Activated CD4-positive, alpha-beta T cell treated with anti-CD3 and anti-CD28 coated beads for 4 hours (primary cell): Measurements from ENCODE around the gene ADRA2C.

Source experiments
- DNase-seq, 2 donors: peaks; one replicate each; pipeline ENCODE4 v3.0.0-alpha.2; 2020

ADRA2C gene

DNA sequence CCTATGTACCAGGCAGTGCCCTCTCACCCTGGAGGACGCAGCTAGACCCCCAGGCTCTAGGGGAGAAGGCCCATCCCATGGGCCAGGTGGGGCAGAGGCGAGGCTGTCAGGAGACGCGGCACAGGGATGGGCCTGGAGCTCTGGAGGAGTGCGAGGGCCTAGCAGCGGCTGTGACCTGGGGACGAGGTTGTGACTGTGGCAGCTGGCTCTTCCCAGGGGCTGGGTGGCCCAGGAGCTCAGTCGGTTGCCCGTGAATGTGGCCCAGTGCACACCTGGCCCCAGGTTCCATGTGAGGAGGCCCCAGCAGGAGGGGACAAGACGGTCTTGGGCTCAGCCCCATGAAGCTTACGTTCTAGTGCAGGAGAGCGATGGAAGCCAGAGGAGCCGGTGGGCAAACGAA, 31.0 kb upstream of the ADRA2C start:
- DNase-seq: no peak

DNA sequence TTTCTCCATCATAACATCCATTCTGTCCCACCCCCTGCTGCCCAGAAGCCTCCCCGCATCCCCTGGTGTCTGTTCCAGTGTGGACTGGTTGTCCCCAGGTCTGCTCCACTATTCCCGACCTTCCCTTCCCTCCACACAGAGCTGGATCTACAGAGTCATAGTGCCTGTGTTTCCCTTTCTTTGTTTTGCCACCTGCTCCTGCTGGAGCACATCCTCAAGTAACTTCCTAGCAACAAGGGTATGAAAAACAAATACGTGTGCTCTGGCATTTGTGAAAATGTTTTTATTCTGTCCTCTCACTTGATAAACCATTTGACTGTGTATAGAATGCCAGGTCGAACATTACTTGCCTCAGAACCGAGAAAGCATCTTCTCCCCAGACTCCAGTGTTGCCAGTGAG, 29.9 kb upstream of the ADRA2C start:
- DNase-seq: no peak

DNA sequence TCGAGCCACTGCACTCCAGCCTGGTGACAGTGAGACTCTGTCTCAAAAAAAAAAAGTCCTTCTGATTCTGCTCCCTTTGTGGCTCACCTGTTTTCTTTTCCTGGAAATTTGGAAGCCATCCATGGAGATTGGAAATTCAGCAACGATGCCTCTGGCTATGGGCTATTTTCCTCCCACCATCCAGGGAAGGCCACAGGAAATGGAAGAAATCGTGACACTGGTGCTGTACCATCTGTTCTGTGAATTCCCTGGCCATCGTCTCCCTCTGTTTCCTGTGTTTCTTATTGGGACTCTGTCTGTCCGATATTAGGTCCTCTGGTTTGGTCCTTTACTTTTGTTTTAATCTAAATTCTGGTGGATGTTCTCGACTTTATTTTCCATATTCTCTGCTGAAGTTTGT, 29.4 kb upstream of the ADRA2C start:
- no peak for DNase-seq

DNA sequence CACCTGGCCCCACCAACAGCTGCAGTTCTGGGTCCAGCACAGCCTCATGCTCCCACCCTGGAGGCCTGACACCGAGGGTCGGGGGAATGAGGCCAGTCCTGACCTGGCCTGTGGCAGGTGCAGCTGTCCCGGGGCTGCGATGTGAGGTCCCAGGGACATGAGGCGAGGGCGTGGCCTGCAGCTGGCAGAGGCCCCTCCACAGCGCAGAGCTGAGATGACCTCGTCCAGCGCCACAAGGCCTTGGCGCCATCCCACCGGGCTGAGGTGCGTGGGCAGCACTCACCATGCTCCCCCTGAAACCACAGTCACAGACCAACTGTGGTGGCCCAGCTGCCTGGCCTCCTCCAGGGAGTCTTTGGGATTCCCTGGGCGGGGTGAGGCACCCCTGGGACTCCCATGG, 26.6 kb upstream of the ADRA2C start:
- DNase-seq: no peak

DNA sequence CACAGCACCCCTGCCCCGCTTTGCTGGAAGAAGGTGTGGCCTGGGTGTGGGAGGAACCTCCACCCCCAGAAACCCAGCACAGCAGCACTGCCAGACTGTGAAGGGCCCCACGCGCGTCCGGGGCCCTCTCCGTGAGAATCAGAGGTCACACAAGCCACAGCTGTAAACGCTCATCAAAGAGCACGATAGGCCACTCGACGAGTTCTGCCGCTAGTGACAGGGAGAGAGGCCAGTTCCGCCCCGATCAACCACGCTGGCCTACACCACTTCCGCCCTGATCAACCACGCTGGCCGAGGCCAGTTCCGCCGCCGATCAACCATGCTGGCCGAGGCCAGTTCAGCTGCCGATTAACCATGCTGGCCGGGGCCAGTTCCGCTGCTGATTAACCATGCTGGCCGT, 25.9 kb upstream of the ADRA2C start:
- DNase-seq: no peak

DNA sequence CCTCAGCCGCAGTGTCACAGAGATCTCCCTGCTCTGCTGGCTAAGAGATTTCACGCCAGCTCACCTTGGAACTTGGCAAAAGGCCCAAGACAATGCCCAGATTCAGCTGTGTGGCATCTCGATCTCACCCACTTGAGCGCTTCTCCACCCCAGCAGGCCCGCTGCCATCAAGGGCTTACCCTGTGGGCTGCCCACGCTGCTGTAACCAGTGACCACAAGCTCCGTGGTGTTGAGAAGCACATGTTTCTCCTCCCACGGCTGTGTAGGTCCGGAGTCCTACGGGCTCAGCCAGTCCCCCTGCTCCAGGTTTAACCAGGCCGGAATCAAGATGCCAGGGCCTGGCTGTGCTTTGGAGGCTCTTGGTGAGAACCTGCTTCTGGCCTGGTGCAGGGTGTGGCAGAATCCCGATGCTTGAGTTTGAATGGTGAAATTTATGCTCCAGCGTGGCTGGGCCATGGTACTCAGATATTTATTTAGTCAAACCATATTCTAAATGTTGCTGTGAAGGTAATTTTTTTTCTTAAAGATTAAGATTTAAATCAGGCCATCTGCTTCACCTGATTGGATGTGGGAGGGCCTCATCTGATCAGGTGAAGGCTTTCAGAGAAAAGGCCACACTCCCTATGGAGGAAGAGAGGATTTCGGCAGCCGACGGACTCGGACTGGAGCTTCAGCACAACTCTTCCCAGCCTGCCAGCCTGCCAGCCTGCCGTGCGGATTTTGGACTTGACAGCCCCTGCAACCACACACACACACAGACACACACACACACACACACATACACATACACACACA, 24.8 kb upstream of the ADRA2C start:
- no peak for DNase-seq

DNA sequence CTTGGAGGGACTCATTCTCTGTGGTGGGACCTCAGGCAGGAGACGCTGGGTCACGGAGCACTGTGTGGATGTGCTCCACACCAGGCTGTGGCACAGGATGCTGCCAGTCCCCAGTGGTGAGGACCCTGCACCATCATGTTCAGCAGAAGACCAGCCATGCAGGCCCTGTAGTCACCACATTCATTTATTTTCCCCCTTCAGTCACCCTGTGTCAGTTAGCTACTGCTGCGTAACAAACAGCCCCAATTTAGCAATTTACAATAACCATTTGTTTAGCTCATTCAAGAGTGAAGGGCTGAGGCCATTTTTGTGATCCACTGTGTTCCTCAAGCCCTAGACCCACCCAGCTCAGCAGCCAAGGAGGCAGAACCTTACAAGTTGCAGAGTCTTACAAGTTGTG, 23.6 kb upstream of the ADRA2C start:
- no peak for DNase-seq

DNA sequence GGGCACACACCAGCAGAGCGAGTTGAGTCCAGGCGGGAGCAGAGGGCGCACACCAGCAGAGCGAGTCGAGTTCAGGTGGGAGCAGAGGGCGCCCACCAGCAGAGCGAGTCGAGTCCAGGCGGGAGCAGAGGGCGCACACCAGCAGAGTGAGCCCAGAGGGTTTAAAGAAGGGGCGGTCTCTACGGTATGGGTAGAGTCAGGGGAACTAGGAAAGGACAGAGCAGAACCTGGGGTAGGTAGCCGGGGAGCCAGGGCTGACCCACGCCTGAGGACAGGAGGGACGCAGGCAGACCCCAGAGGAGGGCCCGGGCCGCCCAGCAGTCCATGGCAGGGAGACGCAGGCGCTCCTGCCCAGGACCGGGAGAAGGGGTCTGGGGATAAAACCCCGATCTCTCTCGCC, 22.0 kb upstream of the ADRA2C start:
- no peak for DNase-seq

DNA sequence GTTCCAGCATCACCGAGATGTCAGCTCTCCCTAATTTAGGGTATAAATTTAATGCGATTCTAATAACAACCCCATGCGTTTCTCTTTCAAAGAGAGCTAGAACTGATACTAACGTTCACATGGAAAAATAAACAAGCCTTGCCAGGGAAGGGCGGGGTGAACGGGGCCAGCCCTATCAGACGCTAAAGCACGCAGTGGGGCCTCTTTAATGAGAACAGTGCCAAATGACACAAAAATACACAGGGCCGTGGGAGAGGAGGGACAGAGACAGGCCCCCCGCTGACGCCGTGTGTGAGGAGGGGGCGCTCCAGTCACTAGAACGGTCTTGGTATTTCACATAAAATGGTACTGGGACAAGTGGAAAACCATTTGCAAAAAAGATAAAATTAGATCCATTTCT, 21.3 kb upstream of the ADRA2C start:
- DNase-seq: no peak

DNA sequence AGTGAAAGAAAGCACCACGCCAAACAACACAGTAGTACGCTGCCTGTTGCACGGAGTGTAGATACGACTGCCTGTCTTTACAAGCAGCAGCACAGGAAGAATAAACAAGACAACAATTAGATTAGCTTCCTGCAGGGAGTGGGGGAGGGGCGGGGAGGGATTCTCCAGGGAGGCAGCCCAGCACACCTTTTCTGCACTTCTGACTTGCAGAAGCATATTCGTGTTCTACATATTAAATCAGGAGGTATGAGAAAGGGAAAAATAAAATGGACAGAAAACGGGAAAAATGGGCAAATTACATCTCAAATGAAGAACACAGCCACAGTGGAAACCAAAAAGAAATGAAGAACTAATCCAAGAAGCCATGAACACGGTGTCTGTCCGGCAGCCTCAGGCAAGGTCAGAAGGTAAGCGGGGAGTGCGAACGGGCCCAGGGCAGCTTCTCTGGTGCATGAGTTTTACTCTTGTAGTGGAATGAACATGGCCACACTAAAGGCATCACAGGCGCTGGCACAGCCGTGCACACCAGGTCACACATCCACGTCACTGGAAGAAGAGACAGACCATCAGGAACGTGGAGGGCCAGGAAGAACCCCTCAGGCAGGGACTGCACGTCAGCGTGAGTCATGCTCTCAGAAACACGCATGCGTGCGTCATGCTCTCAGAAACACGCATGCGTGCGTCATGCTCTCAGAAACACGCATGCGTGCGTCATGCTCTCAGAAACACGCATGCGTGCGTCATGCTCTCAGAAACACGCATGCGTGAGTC, 20.1 kb upstream of the ADRA2C start:
- no peak for DNase-seq

DNA sequence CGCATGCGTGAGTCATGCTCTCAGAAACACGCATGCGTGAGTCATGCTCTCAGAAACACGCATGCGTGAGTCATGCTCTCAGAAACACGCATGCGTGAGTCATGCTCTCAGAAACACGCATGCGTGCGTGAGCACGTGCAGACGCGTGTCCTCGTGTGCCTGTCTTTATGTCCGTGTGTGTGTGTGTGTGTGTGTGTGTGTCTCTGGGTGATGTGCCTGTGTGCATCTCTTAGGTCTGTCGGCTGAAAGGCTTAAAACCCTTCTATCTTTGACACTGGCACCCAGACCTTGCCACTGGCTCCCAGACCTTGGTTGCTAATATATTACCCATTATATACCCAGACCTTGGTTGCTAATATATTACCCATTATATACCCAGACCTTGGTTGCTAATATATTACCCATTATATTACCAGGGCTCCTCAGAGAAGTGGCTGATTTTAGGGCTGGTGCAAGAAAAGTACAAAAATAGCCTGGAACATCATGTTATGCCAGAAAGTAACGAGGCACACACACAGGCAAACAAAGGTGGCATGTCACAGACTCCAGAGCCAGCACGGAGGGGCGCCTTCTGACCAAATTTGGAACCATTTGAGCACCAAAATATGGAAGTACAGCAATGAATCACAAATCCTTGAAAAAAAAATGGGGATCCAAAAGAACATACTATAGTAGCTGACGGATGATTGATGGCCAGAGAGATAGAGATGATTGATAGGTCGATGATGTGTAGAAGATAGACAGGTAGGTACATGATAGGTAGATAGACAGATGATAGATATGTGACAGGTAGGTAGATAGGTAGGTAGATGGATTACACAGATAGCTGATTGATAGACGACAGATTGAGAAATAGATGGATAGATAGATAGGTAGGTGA, 19.2 kb upstream of the ADRA2C start:
- DNase-seq: no peak

DNA sequence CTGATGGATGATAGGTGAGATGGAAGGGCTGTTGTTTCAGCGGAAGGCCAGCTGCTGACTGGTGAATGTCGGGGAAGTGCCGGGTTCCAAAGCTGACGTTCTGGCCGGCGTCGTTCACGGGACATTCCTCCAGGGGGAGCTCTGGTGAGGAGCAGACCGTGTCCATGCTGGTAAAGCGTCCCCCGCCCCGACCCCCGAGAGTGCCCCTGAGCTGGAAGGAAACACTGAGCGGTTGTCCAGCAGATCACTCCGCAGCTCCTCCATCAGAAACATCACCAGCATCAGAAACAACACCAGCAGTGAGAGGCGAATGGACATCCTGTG, 18.6 kb upstream of the ADRA2C start:
- DNase-seq: peak in 1 of 2 donors; percentile 4

DNA sequence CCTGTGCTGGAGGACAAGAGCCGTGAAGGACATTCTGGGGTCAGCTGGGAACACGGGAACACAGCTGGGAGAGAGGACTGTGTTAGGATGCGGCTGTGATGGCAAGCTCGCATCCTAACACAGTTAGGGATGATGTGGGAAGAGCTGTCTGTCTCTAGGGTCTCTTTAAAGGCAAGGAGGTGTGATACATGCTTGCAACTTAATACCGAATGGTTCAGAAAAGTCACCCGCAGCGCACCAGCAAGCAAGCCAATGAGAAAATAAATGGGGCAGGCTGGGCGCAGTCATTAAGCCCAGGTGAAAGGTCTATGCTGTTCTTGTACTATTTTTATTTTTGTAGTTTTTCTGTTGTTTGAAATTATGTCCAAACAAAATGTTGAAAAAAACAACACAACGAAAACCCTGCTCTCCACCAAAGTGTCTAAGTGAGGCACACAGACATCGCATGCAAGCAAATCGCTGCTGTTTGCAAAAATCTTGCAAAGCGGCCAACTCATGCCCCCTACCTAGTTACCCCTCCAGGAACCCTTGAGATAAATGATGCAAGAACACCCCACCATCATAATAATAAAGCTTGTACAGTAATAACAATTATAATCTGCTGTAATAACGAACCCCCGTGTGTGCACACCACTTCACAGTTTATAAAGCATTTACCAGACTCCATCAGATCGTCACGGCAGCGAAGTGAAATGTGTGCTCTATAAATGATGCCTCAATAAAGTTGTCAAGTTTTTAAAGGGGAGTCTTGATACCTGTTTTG, 17.9 kb upstream of the ADRA2C start:
- DNase-seq: no peak

DNA sequence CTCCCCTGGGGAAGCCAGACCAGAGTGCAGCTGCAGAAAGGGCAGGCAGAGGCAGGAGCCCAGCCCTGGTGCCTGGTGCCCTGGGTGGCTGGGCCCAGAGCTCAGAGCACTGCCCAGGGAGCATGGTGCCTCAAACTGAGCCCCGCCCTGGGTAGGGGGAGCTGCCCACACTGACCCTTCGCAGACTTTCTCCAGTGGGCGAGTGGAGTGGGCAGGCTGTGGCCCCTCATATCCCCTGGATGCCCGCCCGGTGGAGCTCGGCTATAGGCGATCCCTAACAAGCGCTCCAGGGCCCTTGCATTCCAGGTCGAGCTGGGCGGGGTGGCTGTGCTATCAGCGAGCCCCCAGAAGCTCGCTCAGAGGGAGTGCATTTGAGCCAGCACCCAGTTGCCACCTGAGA, 17.1 kb upstream of the ADRA2C start:
- no peak for DNase-seq

DNA sequence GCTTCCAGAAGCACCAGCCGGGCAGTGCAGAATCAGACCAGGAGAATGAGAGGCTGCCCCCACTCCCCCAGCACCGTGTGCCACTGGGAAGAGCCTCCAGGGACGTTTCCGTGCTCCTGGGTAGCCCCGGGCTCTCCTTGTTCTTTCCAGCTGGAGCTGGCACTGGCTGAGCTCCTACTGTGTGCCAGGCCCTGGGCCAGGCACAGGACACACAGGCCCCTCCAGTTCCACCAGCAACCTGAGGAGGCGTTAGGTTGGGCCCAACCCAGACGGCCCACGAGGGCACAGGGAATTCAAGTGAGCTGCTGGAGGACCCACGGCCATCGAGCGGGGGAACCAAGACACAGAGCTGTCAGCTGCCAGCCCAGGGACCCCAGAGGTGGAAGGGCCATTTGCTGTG, 15.9 kb upstream of the ADRA2C start:
- DNase-seq: no peak

DNA sequence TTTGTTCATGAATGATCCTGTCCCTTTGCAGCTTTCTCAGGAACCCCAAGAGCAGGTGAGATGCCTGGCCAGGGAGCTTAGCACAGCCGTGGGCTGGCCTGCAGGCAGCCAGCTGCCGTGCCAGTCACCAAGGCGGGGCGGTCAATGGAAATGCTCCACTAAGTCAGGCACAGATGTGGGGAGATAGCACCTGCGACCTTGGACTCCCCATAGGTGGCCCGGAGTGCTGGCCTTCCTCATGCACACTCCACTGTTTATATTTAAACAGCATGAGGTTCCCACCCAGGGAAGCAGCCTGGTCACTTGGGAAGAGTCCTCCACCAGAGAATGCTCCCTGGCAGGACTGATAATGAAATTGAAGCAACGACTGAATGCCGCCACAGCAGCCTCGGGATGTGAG, 14.2 kb upstream of the ADRA2C start:
- DNase-seq: no peak

DNA sequence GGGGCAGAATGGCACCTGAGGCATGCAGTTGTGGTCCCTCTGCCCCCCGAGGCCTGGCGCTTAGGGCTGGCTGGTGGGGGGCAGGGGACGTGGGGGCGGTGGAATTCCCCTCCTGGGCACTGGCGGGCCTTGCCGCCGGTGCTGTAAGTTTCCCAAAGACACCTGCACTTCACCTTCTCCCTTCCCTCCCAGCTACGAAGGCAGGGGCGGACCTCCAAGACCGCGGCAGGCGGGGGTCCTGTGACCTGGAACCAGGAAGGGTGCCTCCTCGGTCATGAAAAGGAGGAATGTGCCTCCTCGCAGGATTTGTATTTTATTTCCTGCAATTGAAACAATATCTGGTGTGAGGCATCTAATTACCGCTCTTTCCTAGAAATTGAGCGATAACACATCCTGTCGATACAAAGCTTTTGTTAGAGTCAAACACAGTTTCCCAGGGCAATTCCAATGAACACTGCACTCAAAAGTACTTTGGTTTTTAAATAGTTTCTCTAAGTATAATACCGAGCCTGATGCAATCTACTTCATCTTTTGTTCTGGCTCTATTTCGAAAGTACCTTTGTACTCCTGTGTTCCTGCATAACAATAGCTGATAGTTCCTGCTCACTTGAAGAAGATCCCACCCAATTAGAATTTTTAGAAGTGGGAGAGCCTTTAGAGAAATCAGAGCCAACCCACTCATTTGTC, 12.3 kb upstream of the ADRA2C start:
- no peak for DNase-seq

DNA sequence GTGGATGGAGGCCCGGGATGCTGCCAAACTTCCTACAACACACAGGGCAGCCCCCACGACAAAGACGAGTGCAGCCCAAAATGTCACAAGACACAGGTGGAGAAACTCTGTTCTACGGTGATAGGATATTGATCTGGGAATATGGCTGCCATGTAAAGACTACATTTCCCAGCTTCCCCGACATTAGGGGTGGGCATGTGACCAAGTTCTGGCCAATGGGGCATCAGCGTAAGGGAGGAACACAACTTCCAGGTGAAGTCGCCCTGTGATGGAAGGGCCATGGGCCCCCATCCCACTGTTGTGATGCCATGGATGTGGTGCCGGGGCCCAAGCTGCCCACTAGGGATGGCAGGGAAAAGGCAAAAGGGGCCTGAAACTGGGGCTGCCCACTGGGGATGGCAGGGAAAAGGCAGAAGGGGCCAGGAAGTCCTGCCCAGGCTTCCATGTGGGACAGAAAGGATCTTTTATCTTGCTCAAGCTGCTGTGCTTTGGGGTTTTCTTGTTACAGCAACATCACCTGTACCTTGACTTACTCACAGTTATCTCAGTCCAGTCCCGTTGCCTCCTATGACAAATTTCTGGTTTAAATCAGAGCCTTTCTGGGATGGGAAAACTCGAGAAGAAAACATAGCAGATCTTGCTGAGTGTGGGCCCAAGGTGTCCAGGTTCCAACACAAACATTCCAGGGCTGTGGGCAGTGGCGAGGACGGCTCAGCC, 9.7 kb upstream of the ADRA2C start:
- no peak for DNase-seq

DNA sequence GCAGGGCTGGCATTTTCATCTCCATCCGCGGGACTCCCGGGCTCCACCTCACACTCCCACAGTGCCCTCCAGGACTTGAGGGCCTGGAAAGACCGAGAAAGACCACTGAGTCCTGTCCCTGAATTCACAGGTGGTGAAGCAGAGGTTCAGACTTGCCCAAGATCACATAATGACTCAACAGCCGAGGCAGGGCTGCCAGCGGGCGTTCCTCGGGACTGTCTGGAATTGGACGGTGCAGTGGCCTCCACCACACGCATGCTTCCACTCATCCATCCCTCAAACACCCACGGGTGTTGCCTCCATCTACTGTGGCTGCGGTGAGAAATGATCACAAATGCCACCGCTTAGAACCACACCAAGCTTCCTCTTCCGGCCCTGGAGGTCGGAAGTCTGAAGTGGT, 6.9 kb upstream of the ADRA2C start:
- no peak for DNase-seq

DNA sequence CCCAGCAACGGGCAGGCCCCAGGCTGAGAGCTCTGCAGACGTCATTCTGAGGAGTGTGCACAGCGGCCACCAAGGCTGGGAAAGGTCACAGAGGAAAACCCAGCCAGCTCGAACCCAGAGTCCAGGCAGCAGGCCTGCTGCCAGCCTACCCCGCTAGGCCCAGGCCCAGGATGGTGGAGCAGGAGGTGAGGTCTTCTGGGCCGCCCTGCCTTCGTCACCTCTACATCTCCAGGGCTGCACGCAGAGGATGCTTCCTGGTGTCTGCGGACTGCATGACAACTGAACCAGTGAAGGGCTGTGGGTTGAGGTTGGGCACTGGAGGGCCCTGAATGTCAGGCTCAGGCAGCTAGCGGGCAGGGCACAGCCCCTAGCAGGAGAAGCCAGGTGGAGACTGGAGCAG, 5.8 kb upstream of the ADRA2C start:
- no peak for DNase-seq

DNA sequence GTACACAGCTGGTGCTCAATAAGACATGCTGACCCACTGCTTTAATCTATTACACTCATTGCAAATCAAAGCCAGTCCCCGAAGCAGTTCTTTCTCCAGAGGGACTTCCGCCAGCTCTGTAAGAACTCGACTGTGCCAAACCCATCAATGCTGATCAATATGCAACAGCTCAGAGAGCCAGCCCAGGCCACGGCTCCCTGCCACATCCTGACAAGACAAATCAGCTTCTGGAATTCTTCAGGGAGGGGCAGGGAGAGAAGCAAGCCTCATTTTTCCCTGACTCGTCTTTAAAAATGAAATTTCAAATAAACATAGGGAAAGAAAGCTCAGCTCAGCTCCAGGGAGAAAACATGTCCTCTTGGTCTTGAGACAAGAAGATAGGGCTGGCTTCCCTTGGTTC, 5.3 kb upstream of the ADRA2C start:
- no peak for DNase-seq

DNA sequence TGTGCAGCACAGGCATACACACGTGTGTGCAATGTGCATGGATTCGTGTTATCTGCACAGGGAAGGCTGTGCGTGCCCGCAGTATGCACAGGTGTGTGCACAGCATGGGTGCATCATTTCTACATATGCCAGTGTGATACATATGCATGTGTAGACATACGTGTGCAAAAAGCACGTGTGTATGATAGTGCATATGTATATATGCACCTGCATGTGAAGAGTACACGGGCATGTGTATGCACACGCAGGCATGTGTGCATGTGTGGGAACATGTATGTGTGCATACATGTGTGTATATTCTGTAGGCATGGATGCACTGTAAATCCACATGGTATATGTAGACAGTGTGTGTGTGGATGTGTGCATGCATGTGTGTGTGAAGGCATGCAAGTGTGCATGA, 3.9 kb upstream of the ADRA2C start:
- DNase-seq: no peak
